Measurements from ENCODE around the gene UBE2E1.

DNA sequence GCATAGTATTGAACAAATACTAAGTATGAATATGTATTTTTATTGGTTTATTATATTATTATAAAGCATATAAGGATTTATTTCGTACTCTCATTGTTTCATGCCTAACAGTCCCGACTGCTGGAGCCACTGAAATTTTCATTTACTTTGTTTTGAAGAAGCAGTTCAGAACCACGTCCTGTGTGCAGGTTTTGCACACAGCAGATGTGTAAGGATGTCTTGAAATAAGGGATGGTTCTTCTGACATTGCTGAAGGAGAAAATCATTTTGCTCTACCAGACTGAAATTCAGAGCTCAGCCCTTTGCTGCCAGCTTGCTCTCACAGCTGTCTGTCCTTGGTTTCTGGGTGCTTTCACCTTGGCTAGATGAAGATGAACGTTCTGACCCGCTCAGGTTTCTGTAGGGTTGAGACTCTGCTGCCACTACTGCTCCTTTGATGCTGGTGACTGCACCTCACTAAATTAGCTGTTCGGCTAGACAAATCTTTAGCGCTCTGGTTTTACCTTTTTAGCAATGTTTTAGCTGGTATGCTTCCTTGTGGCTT is 54.2 kb downstream of the UBE2E1 start:
- TF ChIP-seq POLR2A (IDR thresholded peaks at IDR 0.05; ENCODE audit: low read depth) = no peak
- TF ChIP-seq EP300 (IDR thresholded peaks at IDR 0.05) = no peak
- TF ChIP-seq, protein P1, sequence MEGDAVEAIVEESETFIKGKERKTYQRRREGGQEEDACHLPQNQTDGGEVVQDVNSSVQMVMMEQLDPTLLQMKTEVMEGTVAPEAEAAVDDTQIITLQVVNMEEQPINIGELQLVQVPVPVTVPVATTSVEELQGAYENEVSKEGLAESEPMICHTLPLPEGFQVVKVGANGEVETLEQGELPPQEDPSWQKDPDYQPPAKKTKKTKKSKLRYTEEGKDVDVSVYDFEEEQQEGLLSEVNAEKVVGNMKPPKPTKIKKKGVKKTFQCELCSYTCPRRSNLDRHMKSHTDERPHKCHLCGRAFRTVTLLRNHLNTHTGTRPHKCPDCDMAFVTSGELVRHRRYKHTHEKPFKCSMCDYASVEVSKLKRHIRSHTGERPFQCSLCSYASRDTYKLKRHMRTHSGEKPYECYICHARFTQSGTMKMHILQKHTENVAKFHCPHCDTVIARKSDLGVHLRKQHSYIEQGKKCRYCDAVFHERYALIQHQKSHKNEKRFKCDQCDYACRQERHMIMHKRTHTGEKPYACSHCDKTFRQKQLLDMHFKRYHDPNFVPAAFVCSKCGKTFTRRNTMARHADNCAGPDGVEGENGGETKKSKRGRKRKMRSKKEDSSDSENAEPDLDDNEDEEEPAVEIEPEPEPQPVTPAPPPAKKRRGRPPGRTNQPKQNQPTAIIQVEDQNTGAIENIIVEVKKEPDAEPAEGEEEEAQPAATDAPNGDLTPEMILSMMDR (IDR thresholded peaks at IDR 0.05) = no peak
- no peak for TF ChIP-seq POLR2AphosphoS5 (IDR thresholded peaks at IDR 0.05)
